CD8-positive, alpha-beta memory T cell (primary cell): ENCODE results near the gene NKAIN1. TPM values are rescaled to one million over a fixed set of nuclear protein-coding genes. Genes with fewer than 3 reads are reported as not detected.

Experiments used
- CTCF ChIA-PET: fragments of 350-600 bp; sonication (Branson Sonifier 250); formaldehyde crosslinking; loops from one replicate; lab custom pipeline; 2021; ENCODE audit warnings: antibody characterized with exemption; lab: Charles Lee
- POLR2A ChIA-PET: fragments of 350-600 bp; sonication (Branson Sonifier 250); formaldehyde crosslinking; loops from one replicate; lab custom pipeline; 2021; ENCODE audit warnings: antibody characterized with exemption; lab: Charles Lee
- DNase-seq, 5 donors: peaks; one replicate each; pipeline versions ENCODE4 v3.0.0 to v3.0.0-alpha.2; 2020 to 2022; ENCODE audit warnings: mixed read lengths in 1 of 5
- H3K27ac ChIP-seq: one replicate; pipeline ENCODE4 v1.7.0; 2013; ENCODE audit warnings: low read depth, mild to moderate bottlenecking, low read length, moderate library complexity
- H3K27me3 ChIP-seq: 2 replicates; pipeline ENCODE4 v1.7.0; 2013; ENCODE audit warnings: low read length, mild to moderate bottlenecking; ENCODE audit not compliant: insufficient read depth, poor library complexity, severe bottlenecking
- H3K36me3 ChIP-seq: 2 replicates; pipeline ENCODE4 v1.7.0; 2013; ENCODE audit warnings: mild to moderate bottlenecking, low read length, moderate library complexity; ENCODE audit not compliant: insufficient read depth
- H3K4me1 ChIP-seq: 2 replicates; pipeline ENCODE4 v1.7.0; 2013; ENCODE audit warnings: mild to moderate bottlenecking, low read length, moderate library complexity; ENCODE audit not compliant: insufficient read depth
- H3K4me3 ChIP-seq: 2 replicates; pipeline ENCODE4 v1.7.0; 2013; ENCODE audit warnings: mild to moderate bottlenecking, low read length
- H3K9me3 ChIP-seq: 2 replicates; pipeline ENCODE4 v1.7.0; 2013; ENCODE audit warnings: mild to moderate bottlenecking, low read length
- H3K27ac Mint-ChIP-seq, 8 donors: one replicate each; pipeline ENCODE4 v1.8.0; 2020 to 2021; ENCODE audit warnings: mixed read lengths in 8 of 8, mild to moderate bottlenecking in 6 of 8, inconsistent platforms in 3 of 8, moderate library complexity in 3 of 8
- H3K27me3 Mint-ChIP-seq, 2 donors: one replicate each; pipeline ENCODE4 v1.8.0; 2020 to 2021; ENCODE audit warnings: mixed read lengths in 2 of 2, mild to moderate bottlenecking in 1 of 2, moderate library complexity in 1 of 2
- H3K36me3 Mint-ChIP-seq, 3 donors: one replicate each; pipeline ENCODE4 v1.8.0; 2020 to 2021; ENCODE audit warnings: mixed read lengths in 3 of 3, inconsistent platforms in 1 of 3, mild to moderate bottlenecking in 1 of 3
- H3K4me1 Mint-ChIP-seq, 3 donors: one replicate each; pipeline ENCODE4 v1.8.0; 2020 to 2021; ENCODE audit warnings: mixed read lengths in 3 of 3, inconsistent platforms in 1 of 3, mild to moderate bottlenecking in 1 of 3
- H3K4me3 Mint-ChIP-seq, 7 donors: one replicate each; pipeline ENCODE4 v1.8.0; 2020 to 2021; ENCODE audit warnings: mixed read lengths in 7 of 7, mild to moderate bottlenecking in 6 of 7, moderate library complexity in 4 of 7, inconsistent platforms in 2 of 7
- H3K9me3 Mint-ChIP-seq, 5 donors: one replicate each; pipeline ENCODE4 v1.8.0; 2020 to 2022; ENCODE audit warnings: mixed read lengths in 5 of 5, mild to moderate bottlenecking in 3 of 5, moderate library complexity in 2 of 5, inconsistent platforms in 1 of 5
- polyA plus RNA-seq: library from polyadenylated mRNA; unstranded; fragments of 300-500 nt; fragmentation: Illumina TruSeq; gene quantifications from one replicate; pipeline ENCODE4 v1.2.3, GENCODE V29; 2021
- total RNA-seq, 2 experiments: library from RNA; stranded (reverse); gene quantifications; one replicate each; pipeline ENCODE4 v1.2.3, GENCODE V29; 2021

Gene NKAIN1
- total and polyA plus RNA-seq, 3 experiments from 2014 or later = not detected

- H3K36me3 ChIP-seq = no peaks in the 10 kb centered on the region
- no peaks in the 10 kb centered on the region for H3K9me3 ChIP-seq
- peak in 4 of 5 donors; percentile 37 to 65 (median 46) for DNase-seq
- Mint-ChIP-seq H3K27me3 (no peaks in the 10 kb centered on the region), H3K36me3 (no peaks in the 10 kb centered on the region), H3K9me3 (no peaks in the 10 kb centered on the region), H3K27ac (peak overlapping the region in 5 of 8 donors; percentile 17 to 85 (median 77)), H3K4me3 (peak overlapping the region; percentile 84 to 92 (median 88)), H3K4me1 (peaks cover 9 to 15% (median 13%) of the 10 kb centered on the region in 3 donors)
- no peaks in the 10 kb centered on the region for H3K27me3 ChIP-seq
- H3K4me1 ChIP-seq = peaks cover 8% of the 10 kb centered on the region
- peak overlapping the region; percentile 49 for H3K4me3 ChIP-seq
- peak overlapping the region; percentile 54 for H3K27ac ChIP-seq
- ChIA-PET CTCF (no interaction called here), POLR2A (no interaction called here)
These were observed 85.0 kb downstream of the NKAIN1 start for GRCh38 chr1:31154632-31155215.

DNA sequence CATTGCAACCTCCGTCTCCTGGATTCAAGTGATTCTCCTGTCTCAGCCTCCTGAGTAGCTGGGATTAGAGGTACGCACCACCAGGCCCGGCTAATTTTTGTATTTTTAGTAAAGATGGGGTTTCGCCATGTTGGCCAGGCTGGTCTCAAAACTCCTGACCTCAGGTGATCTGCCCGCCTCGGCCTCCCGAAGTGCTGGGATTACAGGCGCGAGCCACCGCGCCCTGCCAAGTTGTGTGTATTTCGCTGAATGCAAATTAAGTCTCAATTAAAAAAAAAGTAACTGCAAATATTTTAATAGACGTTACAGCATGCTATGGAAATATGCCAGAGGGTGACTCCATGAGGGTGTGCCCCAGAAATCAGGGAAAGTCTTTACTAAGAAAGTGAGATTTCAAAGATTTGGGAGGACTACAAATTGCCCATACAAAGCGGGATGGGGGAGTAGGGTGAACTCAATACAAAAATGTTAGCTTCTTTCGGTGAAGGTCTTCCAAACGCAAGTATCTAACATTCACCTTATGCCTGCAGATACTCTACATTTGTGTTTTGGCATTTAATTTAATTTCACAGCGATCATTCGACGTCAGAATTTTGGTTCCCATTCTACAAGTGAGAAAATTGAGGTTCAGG is 85.6 kb downstream of the NKAIN1 start:
- Mint-ChIP-seq H3K27me3 (no peaks in the 10 kb centered on the region), H3K4me3 (peak overlapping the region; percentile 77 to 92 (median 81)), H3K36me3 (no peaks in the 10 kb centered on the region), H3K4me1 (peaks cover 9 to 15% (median 13%) of the 10 kb centered on the region in 3 donors), H3K27ac (peak overlapping the region in 5 of 8 donors; percentile 17 to 85 (median 77)), H3K9me3 (no peaks in the 10 kb centered on the region)
- Histone ChIP-seq H3K36me3 (no peaks in the 10 kb centered on the region), H3K4me1 (peaks cover 8% of the 10 kb centered on the region), H3K4me3 (peak overlapping the region; percentile 49), H3K27ac (peak overlapping the region; percentile 54), H3K27me3 (no peaks in the 10 kb centered on the region), H3K9me3 (no peaks in the 10 kb centered on the region)
- ChIA-PET CTCF (no interaction called here), POLR2A (no interaction called here)
- no peak for DNase-seq

GRCh38 chr1:31153423-31153822 is 86.3 kb downstream of the NKAIN1 start:
- H3K4me1 Mint-ChIP-seq = peaks cover 9 to 15% (median 13%) of the 10 kb centered on the region in 3 donors
- Histone ChIP-seq H3K27ac (no peak overlapping the region), H3K27me3 (no peaks in the 10 kb centered on the region), H3K4me3 (no peak overlapping the region), H3K36me3 (no peaks in the 10 kb centered on the region), H3K4me1 (peaks cover 8% of the 10 kb centered on the region), H3K9me3 (no peaks in the 10 kb centered on the region)
- no peaks in the 10 kb centered on the region for H3K9me3 Mint-ChIP-seq
- ChIA-PET CTCF (interaction anchor here (1.0 kb wide), 1 partner anchor 9 kb away, joined by 4 read pairs; no protein-coding TSS in a partner anchor), POLR2A (no interaction called here)
- H3K27ac Mint-ChIP-seq = peak overlapping the region in 5 of 8 donors; percentile 1 to 73 (median 47)
- peak overlapping the region in 6 of 7 donors; percentile 14 to 73 (median 50) for H3K4me3 Mint-ChIP-seq
- DNase-seq = no peak
- no peaks in the 10 kb centered on the region for H3K36me3 Mint-ChIP-seq
- no peaks in the 10 kb centered on the region for H3K27me3 Mint-ChIP-seq

GRCh38 chr1:31152181-31152795 is 87.4 kb downstream of the NKAIN1 start:
- no peak overlapping the region for H3K27ac ChIP-seq
- peak overlapping the region in 2 of 8 donors; percentile 10 to 52 for H3K27ac Mint-ChIP-seq

DNA sequence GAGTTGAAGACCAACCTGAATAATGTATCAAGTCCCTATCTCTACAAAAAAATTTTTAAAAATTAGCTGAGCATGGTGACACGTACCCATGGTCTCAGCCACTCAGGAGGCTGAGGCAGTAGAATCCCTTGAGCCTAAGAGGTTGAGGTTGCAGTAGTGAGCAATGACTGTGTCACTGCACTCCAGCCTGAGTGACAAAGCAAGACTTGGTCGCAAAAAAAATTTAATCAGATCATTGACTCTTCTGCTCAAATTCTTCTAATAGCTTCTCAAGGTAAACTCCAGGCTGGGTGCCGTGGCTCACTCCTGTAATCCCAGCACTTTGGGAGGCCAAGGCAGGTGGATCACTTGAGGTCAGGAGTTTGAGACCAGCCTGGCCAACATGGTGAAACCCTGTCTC is 88.3 kb downstream of the NKAIN1 start:
- Mint-ChIP-seq H3K4me1 (peaks cover 9 to 15% (median 13%) of the 10 kb centered on the region in 3 donors), H3K4me3 (no peak overlapping the region), H3K27ac (no peak overlapping the region), H3K36me3 (no peaks in the 10 kb centered on the region), H3K9me3 (no peaks in the 10 kb centered on the region), H3K27me3 (peaks cover 0 to 3% of the 10 kb centered on the region in 2 donors)
- Histone ChIP-seq H3K9me3 (no peaks in the 10 kb centered on the region), H3K27ac (no peak overlapping the region), H3K4me3 (no peak overlapping the region), H3K27me3 (no peaks in the 10 kb centered on the region), H3K4me1 (peaks cover 8% of the 10 kb centered on the region), H3K36me3 (no peaks in the 10 kb centered on the region)
- ChIA-PET POLR2A (no interaction called here), CTCF (interaction anchor here (0.6 kb wide), 1 partner anchor 239 kb away, joined by 3 read pairs; no protein-coding TSS in a partner anchor)
- DNase-seq = no peak

More at GRCh38 chr1:31152181-31152795, 87.4 kb downstream of the NKAIN1 start:
- Mint-ChIP-seq H3K9me3 (no peaks in the 10 kb centered on the region), H3K27me3 (no peaks in the 10 kb centered on the region), H3K36me3 (no peaks in the 10 kb centered on the region), H3K4me3 (peak overlapping the region in 1 of 7 donors; percentile 11), H3K4me1 (peaks cover 9 to 15% (median 13%) of the 10 kb centered on the region in 3 donors)
- H3K36me3 ChIP-seq = no peaks in the 10 kb centered on the region
- POLR2A ChIA-PET = interaction anchor here (0.6 kb wide), 1 partner anchor 122 kb away, joined by 3 read pairs; no protein-coding TSS in a partner anchor
- H3K9me3 ChIP-seq = no peaks in the 10 kb centered on the region
- CTCF ChIA-PET = interaction anchor here (0.6 to 1.0 kb wide), 2 partner anchors 10 to 240 kb away, joined by 3 to 4 read pairs; no protein-coding TSS in a partner anchor
- no peak overlapping the region for H3K4me3 ChIP-seq
- no peaks in the 10 kb centered on the region for H3K27me3 ChIP-seq
- DNase-seq = no peak
- peaks cover 8% of the 10 kb centered on the region for H3K4me1 ChIP-seq

- H3K27me3 Mint-ChIP-seq = peaks cover 0 to 3% of the 10 kb centered on the region in 2 donors
- no peaks in the 10 kb centered on the region for H3K36me3 ChIP-seq
These were observed 91.3 kb downstream of the NKAIN1 start for GRCh38 chr1:31148409-31148808.

DNA sequence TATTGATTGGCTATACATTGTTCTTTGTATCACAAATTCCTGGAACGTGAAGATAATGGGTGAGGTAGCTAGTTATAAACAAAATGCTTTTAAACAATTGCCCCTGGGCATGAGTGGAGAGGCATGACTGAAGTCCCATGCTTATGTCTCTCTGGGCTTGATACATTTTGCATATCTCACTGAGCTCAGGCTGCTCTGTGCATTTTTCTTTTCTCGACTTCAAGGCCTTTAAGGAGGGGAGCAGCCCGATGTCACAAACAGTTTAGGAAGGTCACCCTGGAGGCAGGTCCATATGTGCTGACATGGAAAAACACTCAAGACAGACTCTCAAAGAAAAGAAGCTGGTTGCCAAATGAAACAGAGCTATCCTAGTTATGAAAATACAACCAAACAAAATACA is 94.0 kb downstream of the NKAIN1 start:
- no peak overlapping the region for H3K27ac Mint-ChIP-seq
- H3K4me1 Mint-ChIP-seq = no peaks in the 10 kb centered on the region
- no peaks in the 10 kb centered on the region for H3K9me3 Mint-ChIP-seq
- H3K4me3 Mint-ChIP-seq = no peak overlapping the region
- POLR2A ChIA-PET = no interaction called here
- Histone ChIP-seq H3K27ac (no peak overlapping the region), H3K4me3 (no peak overlapping the region), H3K9me3 (no peaks in the 10 kb centered on the region), H3K4me1 (no peaks in the 10 kb centered on the region), H3K36me3 (no peaks in the 10 kb centered on the region), H3K27me3 (no peaks in the 10 kb centered on the region)
- peaks cover 3 to 6% of the 10 kb centered on the region in 2 donors for H3K27me3 Mint-ChIP-seq
- CTCF ChIA-PET = interaction anchor here (0.8 kb wide), 1 partner anchor 17 kb away, joined by 4 read pairs; no protein-coding TSS in a partner anchor
- no peaks in the 10 kb centered on the region for H3K36me3 Mint-ChIP-seq
- no peak for DNase-seq

More at GRCh38 chr1:31148409-31148808, 91.3 kb downstream of the NKAIN1 start:
- H3K27ac ChIP-seq = no peak overlapping the region
- H3K9me3 ChIP-seq = no peaks in the 10 kb centered on the region
- H3K9me3 Mint-ChIP-seq = no peaks in the 10 kb centered on the region
- no peak overlapping the region for H3K4me3 Mint-ChIP-seq
- H3K27me3 ChIP-seq = no peaks in the 10 kb centered on the region
- no peaks in the 10 kb centered on the region for H3K4me1 ChIP-seq
- H3K4me3 ChIP-seq = no peak overlapping the region
- H3K27ac Mint-ChIP-seq = peak overlapping the region in 1 of 8 donors; percentile 87
- ChIA-PET CTCF (no interaction called here), POLR2A (no interaction called here)
- peaks cover 0 to 4% (median 0%) of the 10 kb centered on the region in 3 donors for H3K4me1 Mint-ChIP-seq
- no peak for DNase-seq
- no peaks in the 10 kb centered on the region for H3K36me3 Mint-ChIP-seq
